H9 (cell line): ENCODE measurements around the gene PGBD1. TPM values are rescaled to one million over a fixed set of nuclear protein-coding genes. Genes with fewer than 3 reads are reported as not detected.

Source experiments
- DNase-seq: peaks from one replicate; pipeline ENCODE4 v3.0.0-alpha.2; 2017
- H2AFZ ChIP-seq: one replicate; pipeline ENCODE4 v1.6.1; 2013; ENCODE audit warnings: mild to moderate bottlenecking, low read length, control low read depth, moderate library complexity
- H2AK5ac ChIP-seq: 2 replicates; pipeline ENCODE4 v1.6.1; 2013; ENCODE audit warnings: low read length, control low read depth, mixed read lengths; ENCODE audit not compliant: insufficient read length
- H2BK120ac ChIP-seq: one replicate; pipeline ENCODE4 v1.6.1; 2013; ENCODE audit warnings: low read depth, mild to moderate bottlenecking, low read length, control low read depth, inconsistent platforms; ENCODE audit not compliant: poor library complexity, severe bottlenecking
- H2BK12ac ChIP-seq: 2 replicates; pipeline ENCODE4 v1.6.1; 2013; ENCODE audit warnings: low read length, control low read depth, mixed read lengths, low read depth; ENCODE audit not compliant: insufficient read length
- H2BK15ac ChIP-seq: 2 replicates; pipeline ENCODE4 v1.6.1; 2013; ENCODE audit warnings: low read depth, low read length, control low read depth
- H2BK20ac ChIP-seq: one replicate; pipeline ENCODE4 v1.6.1; 2013; ENCODE audit warnings: low read depth, mild to moderate bottlenecking, low read length, control low read depth, inconsistent platforms; ENCODE audit not compliant: poor library complexity, severe bottlenecking
- H2BK5ac ChIP-seq: 2 replicates; pipeline ENCODE4 v1.6.1; 2013; ENCODE audit warnings: low read length, control low read depth, mixed read lengths; ENCODE audit not compliant: insufficient read length
- H3K14ac ChIP-seq: 2 replicates; pipeline ENCODE4 v1.6.1; 2013; ENCODE audit warnings: low read length, control low read depth; ENCODE audit not compliant: insufficient read depth
- H3K18ac ChIP-seq: 2 replicates; pipeline ENCODE4 v1.6.1; 2013; ENCODE audit warnings: low read depth, mild to moderate bottlenecking, mixed read lengths, low read length, control low read depth; ENCODE audit not compliant: insufficient read length
- H3K23ac ChIP-seq: 2 replicates; pipeline ENCODE4 v1.6.1; 2013; ENCODE audit warnings: low read length, control low read depth, mixed read lengths, low read depth; ENCODE audit not compliant: insufficient read length
- H3K23me2 ChIP-seq: 2 replicates; pipeline ENCODE4 v1.6.1; 2013; ENCODE audit warnings: low read depth, mild to moderate bottlenecking, mixed read lengths, low read length, control low read depth; ENCODE audit not compliant: insufficient read length, poor library complexity, severe bottlenecking
- H3K27ac ChIP-seq: 2 replicates; pipeline ENCODE4 v1.5.1; 2013; ENCODE audit warnings: low read length, control low read depth, mixed read lengths, low read depth; ENCODE audit not compliant: insufficient read length
- H3K27me3 ChIP-seq: 2 replicates; pipeline ENCODE4 v1.6.1; 2013; ENCODE audit warnings: low read length, control low read depth, inconsistent platforms; ENCODE audit not compliant: insufficient read depth
- H3K4ac ChIP-seq: 2 replicates; pipeline ENCODE4 v1.6.1; 2013; ENCODE audit warnings: low read depth, mild to moderate bottlenecking, control low read depth, inconsistent platforms, low read length, moderate library complexity
- H3K4me1 ChIP-seq: 2 replicates; pipeline ENCODE4 v1.6.1; 2013; ENCODE audit warnings: low read length, control low read depth, inconsistent platforms; ENCODE audit not compliant: insufficient read depth
- H3K4me2 ChIP-seq: 2 replicates; pipeline ENCODE4 v1.6.1; 2013; ENCODE audit warnings: low read length, control low read depth, mixed read lengths; ENCODE audit not compliant: insufficient read length, insufficient read depth
- H3K56ac ChIP-seq: 2 replicates; pipeline ENCODE4 v1.6.1; 2013; ENCODE audit warnings: low read depth, mild to moderate bottlenecking, mixed read lengths, low read length, control low read depth; ENCODE audit not compliant: insufficient read length
- H3K79me1 ChIP-seq: 2 replicates; pipeline ENCODE4 v1.6.1; 2013; ENCODE audit warnings: low read depth, mild to moderate bottlenecking, moderate library complexity, low read length, control low read depth, inconsistent platforms; ENCODE audit not compliant: insufficient read depth, poor library complexity, severe bottlenecking
- H3K79me2 ChIP-seq: 2 replicates; pipeline ENCODE4 v1.6.1; 2013; ENCODE audit warnings: low read length, control low read depth, inconsistent platforms; ENCODE audit not compliant: insufficient read depth
- H3K9ac ChIP-seq: 2 replicates; pipeline ENCODE4 v1.6.1; 2013; ENCODE audit warnings: low read length, control low read depth, mixed read lengths; ENCODE audit not compliant: insufficient read length; ENCODE audit errors: extremely low read depth
- H3K9me3 ChIP-seq: one replicate; pipeline ENCODE4 v1.6.1; 2013; ENCODE audit warnings: low read depth, low read length, inconsistent platforms; ENCODE audit not compliant: control insufficient read depth
- H3T11ph ChIP-seq: one replicate; pipeline ENCODE4 v1.6.1; 2013; ENCODE audit warnings: mild to moderate bottlenecking, low read length, control low read depth, inconsistent platforms
- H4K20me1 ChIP-seq: one replicate; pipeline ENCODE4 v1.6.1; 2013; ENCODE audit not compliant: control insufficient read depth, insufficient read length, insufficient read depth
- H4K5ac ChIP-seq: 2 replicates; pipeline ENCODE4 v1.6.1; 2013; ENCODE audit warnings: low read depth, mild to moderate bottlenecking, mixed read lengths, low read length, control low read depth; ENCODE audit not compliant: insufficient read length
- H4K8ac ChIP-seq: replicated peaks from 2 replicates; pipeline ENCODE4 v1.6.1; 2013; ENCODE audit warnings: low read length, control low read depth, mixed read lengths, low read depth; ENCODE audit not compliant: insufficient read length
- H4K91ac ChIP-seq: 2 replicates; pipeline ENCODE4 v1.6.1; 2013; ENCODE audit warnings: low read depth, mild to moderate bottlenecking, moderate library complexity, mixed read lengths, low read length, control low read depth; ENCODE audit not compliant: insufficient read length
- H3K27ac Mint-ChIP-seq, 3 experiments: 2 replicates in 2 of 3; 3 replicates in 1 of 3; pipeline ENCODE4 v1.8.0; 2020 to 2021; ENCODE audit warnings: mixed read lengths in 3 of 3, mild to moderate bottlenecking in 1 of 3, moderate library complexity in 1 of 3
- H3K27me3 Mint-ChIP-seq: 2 replicates; pipeline ENCODE4 v1.8.0; 2021; ENCODE audit warnings: low read depth, mild to moderate bottlenecking, moderate library complexity, mixed read lengths
- H3K36me3 Mint-ChIP-seq, 3 experiments: 2 replicates in 2 of 3; 3 replicates in 1 of 3; pipeline ENCODE4 v1.8.0; 2020 to 2021; ENCODE audit warnings: low read depth in 3 of 3, mixed read lengths in 3 of 3; ENCODE audit not compliant: insufficient read depth in 1 of 3
- H3K4me1 Mint-ChIP-seq, 2 experiments: 2 replicates each; pipeline ENCODE4 v1.8.0; 2020; ENCODE audit warnings: mixed read lengths in 2 of 2
- H3K4me3 Mint-ChIP-seq, 2 experiments: 2 replicates in 1 of 2; 3 replicates in 1 of 2; pipeline ENCODE4 v1.8.0; 2020 to 2021; ENCODE audit warnings: mild to moderate bottlenecking in 2 of 2, mixed read lengths in 2 of 2, moderate library complexity in 1 of 2
- H3K9me3 Mint-ChIP-seq, 2 experiments: 2 replicates in 1 of 2; 3 replicates in 1 of 2; pipeline ENCODE4 v1.8.0; 2020; ENCODE audit warnings: mild to moderate bottlenecking in 2 of 2, mixed read lengths in 2 of 2, moderate library complexity in 1 of 2
- WGBS: extraction: QIAGEN DNeasy Blood & Tissue Kit; methylation state at CpG from one replicate; pipeline ENCODE4 v1.1.7; 2013; ENCODE audit warnings: missing lambda C conversion rate, low lambda C conversion rate, mixed read lengths; ENCODE audit not compliant: insufficient read length; ENCODE audit errors: extremely low coverage; 5-methylcytosine and 5-hydroxymethylcytosine counted together
- total RNA-seq: library from RNA; stranded (reverse); gene quantifications from 2 replicates; pipeline ENCODE4 v1.2.1, GENCODE V29; 2021
- TF ChIP-seq, protein P1 (sequence below): fragments of 200-600 bp; sonication (generic); conservative IDR thresholded peaks from 3 replicates; pipeline ENCODE4 v1.8.0; 2021; ENCODE audit warnings: antibody characterized with exemption, mild to moderate bottlenecking

Gene PGBD1
- total RNA-seq, 1 experiment from 2014 or later = 10.1 TPM

DNA sequence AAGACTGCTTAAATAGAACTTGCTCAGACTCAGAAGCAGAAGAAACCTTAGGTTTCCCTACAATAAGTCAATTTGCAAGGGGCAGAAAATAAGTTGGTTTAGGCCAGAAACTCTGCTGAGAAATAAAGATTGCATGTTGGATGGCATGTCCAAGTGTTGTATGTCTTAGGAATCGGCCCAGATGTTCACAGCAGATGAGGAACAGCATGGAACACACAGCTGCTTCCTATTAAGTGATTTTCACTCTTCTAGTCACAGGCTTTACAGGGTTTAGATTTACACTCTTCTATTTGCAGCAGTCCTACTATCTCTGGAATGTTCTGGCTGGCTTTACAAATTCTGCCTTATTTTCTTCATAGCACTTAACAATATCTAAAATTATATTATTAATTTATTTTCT is 32.5 kb upstream of the PGBD1 start:
- Histone ChIP-seq H4K5ac (no peak overlapping the region), H3K23me2 (peaks cover 4% of the 10 kb centered on the region), H3K79me2 (peaks cover 3% of the 10 kb centered on the region; the same call in 1 of the 2 replicates), H2BK12ac (no peak overlapping the region), H4K8ac (no peak overlapping the region), H2BK120ac (no peak overlapping the region), H4K20me1 (no peaks in the 10 kb centered on the region), H3K56ac (no peak overlapping the region), H3K9me3 (no peaks in the 10 kb centered on the region), H3K14ac (no peak overlapping the region), H2BK20ac (no peak overlapping the region), H3T11ph (no peak overlapping the region), H3K4me2 (no peak overlapping the region), H3K4ac (no peak overlapping the region), H2BK5ac (no peak overlapping the region), H3K18ac (no peak overlapping the region), H2AFZ (no peak overlapping the region), H3K79me1 (no peaks in the 10 kb centered on the region), H3K27me3 (no peaks in the 10 kb centered on the region; the same call in 1 of the 2 replicates), H3K4me1 (no peaks in the 10 kb centered on the region), H3K23ac (no peak overlapping the region), H3K27ac (no peak overlapping the region), H3K9ac (no peak overlapping the region), H2AK5ac (no peak overlapping the region), H4K91ac (no peak overlapping the region), H2BK15ac (no peak overlapping the region)
- peaks cover 11 to 49% (median 39%) of the 10 kb centered on the region in 3 experiments for H3K36me3 Mint-ChIP-seq
- no peak for DNase-seq
- H3K4me3 Mint-ChIP-seq = no peak overlapping the region
- no peaks in the 10 kb centered on the region for H3K9me3 Mint-ChIP-seq
- H3K4me1 Mint-ChIP-seq = peaks cover 13 to 14% of the 10 kb centered on the region in 2 experiments
- H3K27ac Mint-ChIP-seq = no peak overlapping the region
- TF ChIP-seq, protein P1, sequence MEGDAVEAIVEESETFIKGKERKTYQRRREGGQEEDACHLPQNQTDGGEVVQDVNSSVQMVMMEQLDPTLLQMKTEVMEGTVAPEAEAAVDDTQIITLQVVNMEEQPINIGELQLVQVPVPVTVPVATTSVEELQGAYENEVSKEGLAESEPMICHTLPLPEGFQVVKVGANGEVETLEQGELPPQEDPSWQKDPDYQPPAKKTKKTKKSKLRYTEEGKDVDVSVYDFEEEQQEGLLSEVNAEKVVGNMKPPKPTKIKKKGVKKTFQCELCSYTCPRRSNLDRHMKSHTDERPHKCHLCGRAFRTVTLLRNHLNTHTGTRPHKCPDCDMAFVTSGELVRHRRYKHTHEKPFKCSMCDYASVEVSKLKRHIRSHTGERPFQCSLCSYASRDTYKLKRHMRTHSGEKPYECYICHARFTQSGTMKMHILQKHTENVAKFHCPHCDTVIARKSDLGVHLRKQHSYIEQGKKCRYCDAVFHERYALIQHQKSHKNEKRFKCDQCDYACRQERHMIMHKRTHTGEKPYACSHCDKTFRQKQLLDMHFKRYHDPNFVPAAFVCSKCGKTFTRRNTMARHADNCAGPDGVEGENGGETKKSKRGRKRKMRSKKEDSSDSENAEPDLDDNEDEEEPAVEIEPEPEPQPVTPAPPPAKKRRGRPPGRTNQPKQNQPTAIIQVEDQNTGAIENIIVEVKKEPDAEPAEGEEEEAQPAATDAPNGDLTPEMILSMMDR = no peak
- WGBS = no CpG with 5 or more reads among the region's 1 CpG
- H3K27me3 Mint-ChIP-seq = no peaks in the 10 kb centered on the region
